IMR-90 (cell line): ENCODE measurements around the gene ORM1. TPM values are rescaled to one million over a fixed set of nuclear protein-coding genes. Genes with fewer than 3 reads are reported as not detected.

Experiments used
- ATAC-seq: fragments of 200-7000 bp; cut with Tn5 transposase; 2 replicates; pipeline ENCODE4 v1.9.1; 2020; ENCODE audit warnings: low read depth, mild to moderate bottlenecking, moderate library complexity
- BruUV-seq: library from RNA; stranded (reverse); fragments of 400-500 nt; replicated peaks from 2 replicates; lab custom pipeline; 2021; lab: Mats Ljungman, UMichigan
- CTCF ChIA-PET: fragments of 300-600 bp; formaldehyde crosslinking; extraction: SDS; loops from one replicate; lab custom pipeline; 2021; ENCODE audit warnings: antibody characterized with exemption; lab: Yijun Ruan, JAX
- POLR2A ChIA-PET: fragments of 300-600 bp; sonication (Branson Sonifier 250); formaldehyde crosslinking; loops from one replicate; lab custom pipeline; 2022; ENCODE audit warnings: antibody characterized with exemption; ENCODE audit not compliant: unreplicated experiment; lab: Charles Lee
- DNase-seq: peaks from one replicate; pipeline ENCODE4 v3.0.0; 2013
- H2AFZ ChIP-seq: replicated peaks from 2 replicates; pipeline ENCODE3; 2013; ENCODE audit warnings: low read length, mild to moderate bottlenecking; ENCODE audit not compliant: poor library complexity
- H2AK5ac ChIP-seq: 2 replicates; pipeline ENCODE4 v1.6.1; 2013; ENCODE audit warnings: low read depth, low read length, inconsistent platforms
- H2AK9ac ChIP-seq: replicated peaks from 2 replicates; pipeline ENCODE3; 2013; ENCODE audit warnings: mild to moderate bottlenecking, low read depth, low read length, moderate library complexity; ENCODE audit not compliant: poor library complexity
- H2BK120ac ChIP-seq: 2 replicates; pipeline ENCODE4 v1.6.1; 2013; ENCODE audit warnings: low read depth, low read length, inconsistent platforms
- H2BK15ac ChIP-seq: 3 replicates; pipeline ENCODE4 v1.6.1; 2013; ENCODE audit warnings: low read depth, low read length, inconsistent platforms
- H2BK20ac ChIP-seq: 2 replicates; pipeline ENCODE4 v1.6.1; 2013; ENCODE audit warnings: low read depth, mild to moderate bottlenecking, inconsistent platforms, low read length, moderate library complexity
- H2BK5ac ChIP-seq: 2 replicates; pipeline ENCODE4 v1.6.1; 2013; ENCODE audit warnings: mild to moderate bottlenecking, low read depth, low read length, inconsistent platforms; ENCODE audit not compliant: poor library complexity, severe bottlenecking
- H3K14ac ChIP-seq: replicated peaks from 2 replicates; pipeline ENCODE4 v1.6.1; 2013; ENCODE audit warnings: low read depth, low read length, inconsistent platforms
- H3K18ac ChIP-seq: 2 replicates; pipeline ENCODE4 v1.6.1; 2013; ENCODE audit warnings: low read depth, low read length, control low read depth
- H3K23ac ChIP-seq: 2 replicates; pipeline ENCODE4 v1.6.1; 2013; ENCODE audit warnings: low read depth, low read length, inconsistent platforms
- H3K27ac ChIP-seq: 2 replicates; pipeline ENCODE4 v1.5.1; 2013; ENCODE audit warnings: mild to moderate bottlenecking, control low read depth, low read length; ENCODE audit not compliant: insufficient read depth
- H3K27me3 ChIP-seq: 2 replicates; pipeline ENCODE4 v1.6.1; 2013; ENCODE audit warnings: low read length; ENCODE audit not compliant: control insufficient read depth, insufficient read depth
- H3K36me3 ChIP-seq: 2 replicates; pipeline ENCODE4 v1.6.1; 2013; ENCODE audit warnings: low read length, mixed read lengths; ENCODE audit not compliant: control insufficient read depth, insufficient read depth
- H3K4ac ChIP-seq: 2 replicates; pipeline ENCODE4 v1.6.1; 2013; ENCODE audit warnings: low read depth, low read length, inconsistent platforms
- H3K4me1 ChIP-seq: 2 replicates; pipeline ENCODE4 v1.6.1; 2013; ENCODE audit warnings: low read length, mixed read lengths; ENCODE audit not compliant: control insufficient read depth, insufficient read depth
- H3K4me2 ChIP-seq: 2 replicates; pipeline ENCODE4 v1.6.1; 2013; ENCODE audit warnings: low read depth, mild to moderate bottlenecking, control low read depth, low read length, moderate library complexity
- H3K4me3 ChIP-seq: 2 replicates; pipeline ENCODE4 v1.5.1; 2013; ENCODE audit warnings: low read depth, mild to moderate bottlenecking, control low read depth, low read length, moderate library complexity; ENCODE audit not compliant: insufficient read depth
- H3K56ac ChIP-seq: 2 replicates; pipeline ENCODE4 v1.6.1; 2013; ENCODE audit warnings: low read length, inconsistent platforms; ENCODE audit not compliant: insufficient read depth; ENCODE audit errors: extremely low read depth
- H3K79me1 ChIP-seq, 2 experiments: 2 replicates each; pipeline ENCODE4 v1.6.1; 2013; ENCODE audit warnings: low read length in 2 of 2, inconsistent platforms in 1 of 2, low read depth in 1 of 2
- H3K9ac ChIP-seq: 2 replicates; pipeline ENCODE4 v1.6.1; 2013; ENCODE audit warnings: low read depth, low read length, control low read depth
- H3K9me1 ChIP-seq: 2 replicates; pipeline ENCODE4 v1.6.1; 2013; ENCODE audit warnings: low read length, inconsistent platforms; ENCODE audit not compliant: insufficient read depth
- H3K9me3 ChIP-seq: 2 replicates; pipeline ENCODE4 v1.6.1; 2013; ENCODE audit warnings: low read length; ENCODE audit not compliant: control insufficient read depth, insufficient read depth
- H4K20me1 ChIP-seq: 2 replicates; pipeline ENCODE4 v1.6.1; 2013; ENCODE audit warnings: low read length, inconsistent platforms; ENCODE audit not compliant: insufficient read depth
- H4K5ac ChIP-seq: 2 replicates; pipeline ENCODE4 v1.6.1; 2013; ENCODE audit warnings: mild to moderate bottlenecking, low read depth, low read length, control low read depth
- H4K8ac ChIP-seq, 2 experiments: 2 replicates each; pipeline ENCODE4 v1.6.1; 2013; ENCODE audit warnings: low read depth in 2 of 2, low read length in 2 of 2, control low read depth in 1 of 2, inconsistent platforms in 1 of 2
- H4K91ac ChIP-seq: 2 replicates; pipeline ENCODE4 v1.6.1; 2013; ENCODE audit warnings: low read depth, low read length, inconsistent platforms; ENCODE audit not compliant: insufficient read depth
- BHLHE40 ChIP-seq: fragments of 150-350 bp; IDR thresholded peaks from 2 replicates; pipeline ENCODE4 v1.6.1; 2016; ENCODE audit warnings: mild to moderate bottlenecking, low read depth, low read length
- CEBPB ChIP-seq: IDR thresholded peaks from 2 replicates; pipeline ENCODE4 v1.6.1; 2012; ENCODE audit warnings: low read depth, low read length, improper control_type of control experiment
- CHD1 ChIP-seq: IDR thresholded peaks from 2 replicates; pipeline ENCODE4 v1.6.1; 2012; ENCODE audit warnings: low read depth, low read length, improper control_type of control experiment
- ELK1 ChIP-seq: fragments of 150-350 bp; IDR thresholded peaks from 2 replicates; pipeline ENCODE4 v1.6.1; 2016; ENCODE audit warnings: low read depth, mild to moderate bottlenecking, low read length, moderate library complexity, borderline replicate concordance
- FOS ChIP-seq: fragments of 150-350 bp; IDR thresholded peaks from 2 replicates; pipeline ENCODE4 v1.6.1; 2016; ENCODE audit warnings: low read depth, low read length
- MAFK ChIP-seq: IDR thresholded peaks from 2 replicates; pipeline ENCODE4 v1.6.1; 2012; ENCODE audit warnings: low read depth, low read length, improper control_type of control experiment
- MAZ ChIP-seq: IDR thresholded peaks from 2 replicates; pipeline ENCODE4 v1.6.1; 2012; ENCODE audit warnings: low read depth, mild to moderate bottlenecking, low read length, improper control_type of control experiment, moderate library complexity, borderline replicate concordance
- NFE2L2 ChIP-seq: fragments of 150-350 bp; IDR thresholded peaks from 2 replicates; pipeline ENCODE4 v1.6.1; 2016; ENCODE audit warnings: low read depth, mild to moderate bottlenecking, low read length
- POLR2A ChIP-seq: IDR thresholded peaks from 2 replicates; pipeline ENCODE4 v1.6.1; 2012; ENCODE audit warnings: mild to moderate bottlenecking, low read depth, low read length
- RAD21 ChIP-seq: IDR thresholded peaks from 2 replicates; pipeline ENCODE4 v1.6.1; 2012; ENCODE audit warnings: low read length, improper control_type of control experiment
- RCOR1 ChIP-seq: IDR thresholded peaks from 2 replicates; pipeline ENCODE4 v1.6.1; 2012; ENCODE audit warnings: mild to moderate bottlenecking, low read length, improper control_type of control experiment; ENCODE audit not compliant: insufficient replicate concordance
- RFX5 ChIP-seq: IDR thresholded peaks from 2 replicates; pipeline ENCODE4 v1.8.0; 2012; ENCODE audit warnings: low read depth, mild to moderate bottlenecking, low read length, moderate library complexity
- WGBS, 2 experiments: methylation state at CpG; one replicate each; pipeline versions ENCODE4 v1.1.5 to v1.1.7; 2013; ENCODE audit warnings: missing lambda C conversion rate in 2 of 2; ENCODE audit not compliant: insufficient read length in 1 of 2; ENCODE audit errors: extremely low coverage in 2 of 2; 5-methylcytosine and 5-hydroxymethylcytosine counted together
- dilution Hi-C: fragments of 300-500 bp; cut with HindIII; formaldehyde crosslinking; loops from one replicate; pipeline ENCODE4 v1.14.3; 2018; ENCODE audit warnings: low sequenced_read_pairs; ENCODE audit not compliant: unreplicated experiment
- in situ Hi-C: fragments of 300-500 bp; cut with MboI; formaldehyde crosslinking; loops from 3 replicates; pipeline ENCODE4 v1.14.3; 2019; ENCODE audit warnings: low sequenced_read_pairs, inconsistent platforms, mixed read lengths
- intact Hi-C: fragments of 100-400 bp; cut with micrococcal nuclease; formaldehyde crosslinking; loops from 2 replicates; pipeline ENCODE4 v1.10.0; 2022
- polyA plus RNA-seq, 3 experiments: library from polyadenylated mRNA; depleted of rRNA; stranded (reverse); fragments of >200 nt; gene quantifications; 2 replicates each; pipeline ENCODE4 v1.2.3, GENCODE V29; 2012; ENCODE audit warnings: low replicate concordance in 1 of 3
- total RNA-seq: library from RNA; depleted of rRNA; stranded (reverse); fragments of >200 nt; gene quantifications from 2 replicates; pipeline ENCODE4 v1.2.3, GENCODE V29; 2012
- TF ChIP-seq, protein P1 (sequence below): conservative IDR thresholded peaks from 2 replicates; pipeline ENCODE4 v1.5.1; 2012; ENCODE audit warnings: mild to moderate bottlenecking, low read depth, low read length, improper control_type of control experiment

ORM1 gene
- total and polyA plus RNA-seq, 2 of the 4 experiments (the other 2 are of a cell fraction): 0.18 TPM; not detected in 1

DNA sequence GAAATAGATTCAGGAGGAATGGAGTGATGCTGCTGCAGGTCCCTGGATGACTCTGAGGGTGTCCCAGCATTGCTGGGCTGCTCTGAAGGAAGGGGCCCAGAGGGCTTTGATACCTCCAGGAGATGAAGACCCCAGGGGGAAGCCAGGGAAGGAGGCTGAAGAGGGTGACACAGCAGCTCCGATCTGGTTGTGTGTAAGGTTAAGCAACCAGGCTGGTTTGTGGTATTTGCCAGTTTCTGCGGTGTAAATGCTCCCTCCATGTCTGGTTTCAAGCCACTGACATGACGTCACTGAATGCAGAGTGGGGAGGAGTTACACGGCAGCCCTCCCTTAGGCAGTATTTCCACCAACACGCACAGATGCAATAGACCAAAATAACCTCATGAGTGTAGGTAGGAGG lies 40.0 kb upstream of the ORM1 start:
- POLR2A ChIA-PET: no interaction called here
- H3K4me3 ChIP-seq: no peak overlapping the region
- no peaks in the 10 kb centered on the region; the same call in 1 of the 2 replicates for H4K20me1 ChIP-seq
- peak overlapping the region; percentile 11 for H2BK5ac ChIP-seq
- H2BK15ac ChIP-seq: no peak overlapping the region
- peak overlapping the region; percentile 33 for H2AK9ac ChIP-seq
- TF ChIP-seq RCOR1 (no peak), RFX5 (no peak), ELK1 (no peak), NFE2L2 (peak; percentile 56; the same call in 1 of the 2 replicates), CHD1 (no peak), CEBPB (peak; percentile 92), MAFK (no peak), BHLHE40 (no peak), RAD21 (no peak), FOS (no peak), POLR2A (no peak), MAZ (peak; percentile 33; the same call in 1 of the 2 replicates)
- TF ChIP-seq, protein P1, sequence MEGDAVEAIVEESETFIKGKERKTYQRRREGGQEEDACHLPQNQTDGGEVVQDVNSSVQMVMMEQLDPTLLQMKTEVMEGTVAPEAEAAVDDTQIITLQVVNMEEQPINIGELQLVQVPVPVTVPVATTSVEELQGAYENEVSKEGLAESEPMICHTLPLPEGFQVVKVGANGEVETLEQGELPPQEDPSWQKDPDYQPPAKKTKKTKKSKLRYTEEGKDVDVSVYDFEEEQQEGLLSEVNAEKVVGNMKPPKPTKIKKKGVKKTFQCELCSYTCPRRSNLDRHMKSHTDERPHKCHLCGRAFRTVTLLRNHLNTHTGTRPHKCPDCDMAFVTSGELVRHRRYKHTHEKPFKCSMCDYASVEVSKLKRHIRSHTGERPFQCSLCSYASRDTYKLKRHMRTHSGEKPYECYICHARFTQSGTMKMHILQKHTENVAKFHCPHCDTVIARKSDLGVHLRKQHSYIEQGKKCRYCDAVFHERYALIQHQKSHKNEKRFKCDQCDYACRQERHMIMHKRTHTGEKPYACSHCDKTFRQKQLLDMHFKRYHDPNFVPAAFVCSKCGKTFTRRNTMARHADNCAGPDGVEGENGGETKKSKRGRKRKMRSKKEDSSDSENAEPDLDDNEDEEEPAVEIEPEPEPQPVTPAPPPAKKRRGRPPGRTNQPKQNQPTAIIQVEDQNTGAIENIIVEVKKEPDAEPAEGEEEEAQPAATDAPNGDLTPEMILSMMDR: no peak
- in situ Hi-C loops (no loop called here), dilution Hi-C loops (no loop called here), intact Hi-C loops (no loop called here)
- H3K18ac ChIP-seq: no peak overlapping the region
- H2BK120ac ChIP-seq: 0 out of 2 replicates have a peak overlapping the region, but pooled peaks have one; percentile 16
- peak overlapping the region in 1 of 2 experiments; percentile 31; a peak in 1 of 4 replicates for H4K8ac ChIP-seq
- H3K27me3 ChIP-seq: no peaks in the 10 kb centered on the region
- peaks cover 31% of the 10 kb centered on the region for H3K4me1 ChIP-seq
- WGBS, 2 experiments: no CpG with 5 or more reads among the region's 5 CpGs
- no peak overlapping the region for H3K56ac ChIP-seq
- no peak overlapping the region for H3K4me2 ChIP-seq
- H3K79me1 ChIP-seq: peaks cover 7 to 44% of the 10 kb centered on the region in 2 experiments; a peak in 3 of 4 replicates
- H3K9ac ChIP-seq: no peak overlapping the region
- peak; percentile 33 for ATAC-seq
- peaks cover 6% of the 10 kb centered on the region; the same call in 1 of the 2 replicates for H3K36me3 ChIP-seq
- no peak overlapping the region; the same call in 1 of the 2 replicates for H3K14ac ChIP-seq
- DNase-seq: peak; percentile 93
- peak overlapping the region; percentile 50 for H2AFZ ChIP-seq
- peak overlapping the region; percentile 59; the same call in 1 of the 2 replicates for H2BK20ac ChIP-seq
- BruUV-seq: no TSS peak
- no peak overlapping the region for H3K27ac ChIP-seq
- CTCF ChIA-PET: no interaction called here
- peaks cover 48% of the 10 kb centered on the region for H3K9me1 ChIP-seq
- H3K23ac ChIP-seq: no peak overlapping the region; the same call in 1 of the 2 replicates
- H3K9me3 ChIP-seq: no peaks in the 10 kb centered on the region
- no peak overlapping the region for H4K5ac ChIP-seq
- peak overlapping the region; percentile 50; the same call in 1 of the 2 replicates for H3K4ac ChIP-seq
- H2AK5ac ChIP-seq: no peak overlapping the region
- H4K91ac ChIP-seq: 0 out of 2 replicates have a peak overlapping the region, but pooled peaks have one; percentile 12
